Measurements from ENCODE around the gene EVI2A.
"Not testable (repeated sequence)": the region's sequence is repeated elsewhere in the genome, so short reads cannot be mapped to it uniquely, and the experiment has no call there.

EVI2A gene

GRCh38 chr17:31321481-31321880 is at the start of gene EVI2A:
Gene EVI2A (minus strand): TSS chr17:31321622. CDS start chr17:31319013, 2,609 bp downstream.
- peak; percentile 91 for DNase-seq

GRCh38 chr17:31369266-31369665 is 47.8 kb upstream of the EVI2A start:
- DNase-seq = no peak

GRCh38 chr17:31366088-31366487 is 44.7 kb upstream of the EVI2A start:
- no peak for DNase-seq

- no peak for DNase-seq
Observed at GRCh38 chr17:31364012-31364411, 42.6 kb upstream of the EVI2A start.

GRCh38 chr17:31357839-31358394 is 36.5 kb upstream of the EVI2A start:
- no peak for DNase-seq

GRCh38 chr17:31357091-31357490 is 35.7 kb upstream of the EVI2A start:
- no peak for DNase-seq

GRCh38 chr17:31355935-31356334 is 34.5 kb upstream of the EVI2A start:
- no peak for DNase-seq

- no peak for DNase-seq
Observed at GRCh38 chr17:31349454-31349853, 28.0 kb upstream of the EVI2A start.

GRCh38 chr17:31345191-31345747 is 23.8 kb upstream of the EVI2A start:
- DNase-seq = not testable (repeated sequence)

GRCh38 chr17:31339906-31340661 is 18.7 kb upstream of the EVI2A start:
- no peak for DNase-seq

GRCh38 chr17:31329221-31329620 is 7.8 kb upstream of the EVI2A start:
- no peak for DNase-seq

GRCh38 chr17:31328160-31328535 is 6.7 kb upstream of the EVI2A start:
- DNase-seq = no peak

- DNase-seq = no peak
Observed at GRCh38 chr17:31327534-31328159, 6.2 kb upstream of the EVI2A start.

- DNase-seq = no peak
Observed at GRCh38 chr17:31323551-31323950, 2.1 kb upstream of the EVI2A start.

- DNase-seq = peak; percentile 60
Observed at GRCh38 chr17:31321966-31322365, 544 bp upstream of the EVI2A start.

- DNase-seq = peak; percentile 26
Observed at GRCh38 chr17:31320791-31321190, 631 bp downstream of the EVI2A start.

GRCh38 chr17:31320241-31320640 is 1.2 kb downstream of the EVI2A start:
- peak; percentile 44 for DNase-seq

- DNase-seq = peak; percentile 63
Observed at GRCh38 chr17:31318851-31319661, 2.4 kb downstream of the EVI2A start.

GRCh38 chr17:31318298-31318801 is 3.1 kb downstream of the EVI2A start:
- DNase-seq = peak; percentile 69

- no peak for DNase-seq
Observed at GRCh38 chr17:31314782-31315100, 6.7 kb downstream of the EVI2A start.

GRCh38 chr17:31313982-31314781 is 7.2 kb downstream of the EVI2A start, which contains the start of gene EVI2B:
Gene EVI2B (minus strand): TSS chr17:31314054. CDS start chr17:31305609, 8,445 bp downstream.
- peak; percentile 60 for DNase-seq

- DNase-seq = peak; percentile 55
Observed at GRCh38 chr17:31312223-31312622, 9.2 kb downstream of the EVI2A start.

Measured in CD4-positive, alpha-beta T cell treated with Interleukin-21 for 1 hour (primary cell).